HCEC 1CT (cell line): ENCODE data around the gene SLC35G4.
"Not testable (repeated sequence)": the region's sequence is repeated elsewhere in the genome, so short reads cannot be mapped to it uniquely, and the experiment has no call there.

Experiments
- DNase-seq: peaks from one replicate; pipeline ENCODE4 v3.0.0-alpha.2; 2017

Gene SLC35G4

GRCh38 chr18:11609488-11609887 lies at the start of gene SLC35G4:
Gene SLC35G4, plus strand, starts transcription at chr18:11609596. Its CDS starts 0 bp downstream, at chr18:11609596.
- DNase-seq: not testable (repeated sequence)

- DNase-seq: no peak
Measured at GRCh38 chr18:11561293-11561692, 48.1 kb upstream of the SLC35G4 start.

- DNase-seq: no peak
Measured at GRCh38 chr18:11565716-11566115, 43.7 kb upstream of the SLC35G4 start.

- no peak for DNase-seq
Measured at GRCh38 chr18:11566236-11566965, 43.0 kb upstream of the SLC35G4 start.

GRCh38 chr18:11567396-11567795 lies 42.0 kb upstream of the SLC35G4 start:
- no peak for DNase-seq

GRCh38 chr18:11570073-11570588 lies 39.3 kb upstream of the SLC35G4 start:
- no peak for DNase-seq

GRCh38 chr18:11570769-11571412 lies 38.5 kb upstream of the SLC35G4 start:
- peak; percentile 25 for DNase-seq

- DNase-seq: no peak
Measured at GRCh38 chr18:11572201-11572600, 37.2 kb upstream of the SLC35G4 start.

- DNase-seq: no peak
Measured at GRCh38 chr18:11574545-11574944, 34.9 kb upstream of the SLC35G4 start.

- no peak for DNase-seq
Measured at GRCh38 chr18:11577271-11578112, 31.9 kb upstream of the SLC35G4 start.

- DNase-seq: no peak
Measured at GRCh38 chr18:11578799-11579198, 30.6 kb upstream of the SLC35G4 start.

GRCh38 chr18:11579916-11580315 lies 29.5 kb upstream of the SLC35G4 start:
- no peak for DNase-seq

GRCh38 chr18:11581286-11581685 lies 28.1 kb upstream of the SLC35G4 start:
- no peak for DNase-seq

GRCh38 chr18:11585596-11585995 lies 23.8 kb upstream of the SLC35G4 start:
- no peak for DNase-seq

GRCh38 chr18:11586896-11587295 lies 22.5 kb upstream of the SLC35G4 start:
- DNase-seq: no peak

GRCh38 chr18:11587432-11587831 lies 22.0 kb upstream of the SLC35G4 start:
- DNase-seq: no peak

GRCh38 chr18:11587846-11588245 lies 21.6 kb upstream of the SLC35G4 start:
- DNase-seq: no peak

GRCh38 chr18:11591957-11592356 lies 17.4 kb upstream of the SLC35G4 start:
- no peak for DNase-seq

- DNase-seq: no peak
Measured at GRCh38 chr18:11600321-11600720, 9.1 kb upstream of the SLC35G4 start.

- no peak for DNase-seq
Measured at GRCh38 chr18:11607906-11608305, 1.5 kb upstream of the SLC35G4 start.

- not testable (repeated sequence) for DNase-seq
Measured at GRCh38 chr18:11608618-11609017, 778 bp upstream of the SLC35G4 start.

- not testable (repeated sequence) for DNase-seq
Measured at GRCh38 chr18:11613073-11613472, 3.7 kb downstream of the SLC35G4 start.

GRCh38 chr18:11613611-11614010 lies 4.2 kb downstream of the SLC35G4 start:
- DNase-seq: not testable (repeated sequence)
